GM10266 (cell line): ENCODE results near the gene GRB10.

Experiments
- DNase-seq: peaks from one replicate; pipeline ENCODE4 v3.0.0; 2012; ENCODE audit errors: extremely low spot score
- CTCF ChIP-seq: IDR thresholded peaks from 2 replicates; pipeline ENCODE4 v1.5.1; 2012; ENCODE audit warnings: mild to moderate bottlenecking, low read depth; ENCODE audit not compliant: control insufficient read depth, insufficient read depth; ENCODE audit errors: missing control alignments

The GRB10 gene

DNA sequence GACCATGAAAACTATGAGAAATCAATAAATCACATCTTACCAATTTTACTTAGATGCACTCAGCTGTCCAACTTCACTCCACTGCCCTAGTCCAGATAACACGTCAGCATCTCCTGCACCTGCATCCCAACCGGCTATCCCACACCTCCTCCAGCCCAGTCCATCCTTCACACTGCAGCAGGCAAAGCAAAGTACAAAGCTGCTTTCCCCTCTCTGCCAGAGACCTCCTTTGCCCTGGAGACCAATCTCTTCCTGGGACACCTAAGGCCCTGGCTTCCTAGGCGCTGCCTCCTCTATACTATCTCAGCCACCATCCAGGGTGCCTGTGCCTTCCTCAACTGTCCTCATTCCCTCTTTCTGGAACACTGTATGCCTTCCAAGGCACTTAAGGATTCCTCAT is 127.2 kb downstream of the GRB10 start:
- DNase-seq = no peak
- TF ChIP-seq CTCF = no peak

DNA sequence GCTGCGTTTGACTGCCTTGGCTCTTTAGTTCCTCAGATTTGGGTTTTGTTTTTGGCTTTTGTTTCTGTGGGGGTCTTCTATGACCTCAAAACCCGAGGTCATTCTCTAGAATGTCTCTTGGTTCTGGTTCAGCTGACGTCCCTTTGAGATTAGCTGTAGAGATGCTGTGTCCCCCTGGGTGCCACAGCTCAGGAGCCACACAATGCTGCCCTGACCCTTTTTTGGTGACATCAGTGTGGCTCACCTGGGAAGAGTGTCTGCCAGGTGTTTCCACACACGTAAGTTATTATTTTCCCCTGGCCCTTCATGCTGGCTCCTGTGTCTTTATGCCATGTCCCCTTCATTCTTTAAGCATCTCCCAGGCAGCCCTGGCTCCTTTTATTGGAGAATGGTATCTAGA is 127.7 kb downstream of the GRB10 start:
- DNase-seq = no peak
- TF ChIP-seq CTCF = no peak

- TF ChIP-seq CTCF = no peak
Measured at GRCh38 chr7:50653981-50654425, 128.7 kb downstream of the GRB10 start.

DNA sequence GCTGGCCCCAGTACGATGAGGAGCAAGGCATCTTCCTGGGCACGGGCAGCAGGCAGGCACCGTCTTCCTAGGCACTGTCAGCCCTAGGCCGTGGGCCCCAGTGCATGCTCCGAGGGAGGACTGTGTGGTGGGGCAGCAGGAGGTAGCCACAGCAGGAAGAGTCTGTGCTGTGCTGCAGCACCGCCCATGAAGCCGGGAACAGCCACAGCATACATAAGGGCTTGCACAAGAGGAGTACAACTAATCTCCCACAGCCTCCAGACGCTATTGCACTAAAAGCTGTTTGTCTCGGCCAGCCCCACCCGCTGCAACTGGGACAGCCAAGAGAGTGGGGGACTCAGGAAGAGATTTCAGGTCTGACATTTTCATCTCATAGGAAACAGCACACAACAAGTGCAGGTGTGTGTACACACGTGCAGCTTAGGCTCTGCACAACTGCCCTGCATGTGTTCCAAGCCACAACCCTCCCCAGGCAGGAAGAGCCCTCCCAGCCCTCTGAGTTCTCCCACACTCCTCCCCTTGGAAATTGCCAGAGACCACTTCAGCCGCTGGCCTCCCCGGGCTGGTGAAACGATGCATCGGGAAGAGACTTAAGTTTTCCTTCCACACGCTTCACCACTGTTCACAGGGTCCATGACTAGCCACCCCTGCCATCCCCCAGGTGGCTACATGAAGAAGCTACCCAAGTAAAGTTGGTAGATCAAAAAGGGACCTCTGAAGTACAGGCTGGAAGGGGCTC is 129.4 kb downstream of the GRB10 start:
- DNase-seq = no peak
- no peak for TF ChIP-seq CTCF

More at GRCh38 chr7:50653981-50654425, 128.7 kb downstream of the GRB10 start:
- no peak for DNase-seq

- no peak for TF ChIP-seq CTCF
- DNase-seq = no peak
Measured at GRCh38 chr7:50652400-50653125, 130.1 kb downstream of the GRB10 start.

DNA sequence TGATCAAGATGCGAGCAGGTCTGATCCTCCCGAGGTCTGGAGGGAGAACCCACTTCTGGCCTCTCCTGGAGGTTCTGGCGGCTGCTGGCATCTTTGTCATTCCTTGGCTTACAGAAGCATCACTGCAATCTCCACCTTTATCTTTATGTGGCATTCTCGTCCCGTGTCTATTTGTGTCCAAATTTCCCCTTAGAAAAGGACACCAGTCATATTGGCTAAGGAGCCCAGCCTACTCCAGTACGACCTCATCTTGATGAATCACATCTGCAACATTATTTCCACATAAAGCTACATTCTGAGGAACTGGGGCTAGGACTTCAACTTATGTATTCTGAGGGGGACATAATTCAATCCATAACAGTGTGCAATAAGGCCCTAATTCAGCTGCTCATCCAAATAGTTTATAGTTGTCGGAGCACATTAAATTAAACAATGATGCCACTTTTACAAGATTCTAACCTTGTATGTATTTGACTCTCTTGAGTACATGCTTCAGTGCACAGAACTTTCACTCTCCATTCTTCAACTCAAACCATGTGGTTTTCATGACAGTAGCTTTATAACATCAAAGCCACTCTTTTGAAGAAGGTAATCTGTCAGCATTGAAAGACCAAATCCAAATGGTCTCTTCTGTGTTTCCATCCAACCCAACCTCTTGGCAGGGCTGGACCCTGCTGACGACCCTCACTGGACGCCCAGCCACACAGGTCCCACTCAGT is 131.3 kb downstream of the GRB10 start:
- no peak for TF ChIP-seq CTCF
- no peak for DNase-seq
